Panc1 (cell line): ENCODE measurements around the gene SLC45A1.

Experiments
- CTCF ChIP-seq: fragments of 450-650 bp; IDR thresholded peaks from 2 replicates; pipeline ENCODE4 v1.5.1; 2017; ENCODE audit warnings: mild to moderate bottlenecking
- POLR2AphosphoS5 ChIP-seq: IDR thresholded peaks from 2 replicates; pipeline ENCODE4 v1.6.1; 2012; ENCODE audit warnings: mild to moderate bottlenecking, low read depth, low read length, moderate library complexity
- SIN3A ChIP-seq: IDR thresholded peaks from 2 replicates; pipeline ENCODE4 v1.6.1; 2012; ENCODE audit warnings: low read depth, mild to moderate bottlenecking, low read length, moderate library complexity, borderline replicate concordance; ENCODE audit not compliant: insufficient read depth
- TCF7L2 ChIP-seq: IDR thresholded peaks from 2 replicates; pipeline ENCODE4 v1.6.1; 2011; ENCODE audit warnings: mild to moderate bottlenecking, low read depth, low read length, inconsistent platforms
- TF ChIP-seq, protein P1 (sequence below), 2 experiments: IDR thresholded peaks; 2 replicates each; pipeline ENCODE4 v1.6.1; 2011 to 2012; ENCODE audit warnings: low read depth in 2 of 2, control low read depth in 1 of 2, low read length in 1 of 2, mild to moderate bottlenecking in 1 of 2, moderate library complexity in 1 of 2; ENCODE audit not compliant: insufficient read depth in 1 of 2

GRCh38 chr1:8352886-8353785, 35.2 kb downstream of the SLC45A1 start:
- no peak for TF ChIP-seq CTCF
- no peak for TF ChIP-seq POLR2AphosphoS5
- TF ChIP-seq, protein P1, sequence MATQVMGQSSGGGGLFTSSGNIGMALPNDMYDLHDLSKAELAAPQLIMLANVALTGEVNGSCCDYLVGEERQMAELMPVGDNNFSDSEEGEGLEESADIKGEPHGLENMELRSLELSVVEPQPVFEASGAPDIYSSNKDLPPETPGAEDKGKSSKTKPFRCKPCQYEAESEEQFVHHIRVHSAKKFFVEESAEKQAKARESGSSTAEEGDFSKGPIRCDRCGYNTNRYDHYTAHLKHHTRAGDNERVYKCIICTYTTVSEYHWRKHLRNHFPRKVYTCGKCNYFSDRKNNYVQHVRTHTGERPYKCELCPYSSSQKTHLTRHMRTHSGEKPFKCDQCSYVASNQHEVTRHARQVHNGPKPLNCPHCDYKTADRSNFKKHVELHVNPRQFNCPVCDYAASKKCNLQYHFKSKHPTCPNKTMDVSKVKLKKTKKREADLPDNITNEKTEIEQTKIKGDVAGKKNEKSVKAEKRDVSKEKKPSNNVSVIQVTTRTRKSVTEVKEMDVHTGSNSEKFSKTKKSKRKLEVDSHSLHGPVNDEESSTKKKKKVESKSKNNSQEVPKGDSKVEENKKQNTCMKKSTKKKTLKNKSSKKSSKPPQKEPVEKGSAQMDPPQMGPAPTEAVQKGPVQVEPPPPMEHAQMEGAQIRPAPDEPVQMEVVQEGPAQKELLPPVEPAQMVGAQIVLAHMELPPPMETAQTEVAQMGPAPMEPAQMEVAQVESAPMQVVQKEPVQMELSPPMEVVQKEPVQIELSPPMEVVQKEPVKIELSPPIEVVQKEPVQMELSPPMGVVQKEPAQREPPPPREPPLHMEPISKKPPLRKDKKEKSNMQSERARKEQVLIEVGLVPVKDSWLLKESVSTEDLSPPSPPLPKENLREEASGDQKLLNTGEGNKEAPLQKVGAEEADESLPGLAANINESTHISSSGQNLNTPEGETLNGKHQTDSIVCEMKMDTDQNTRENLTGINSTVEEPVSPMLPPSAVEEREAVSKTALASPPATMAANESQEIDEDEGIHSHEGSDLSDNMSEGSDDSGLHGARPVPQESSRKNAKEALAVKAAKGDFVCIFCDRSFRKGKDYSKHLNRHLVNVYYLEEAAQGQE (IDR thresholded peaks at IDR 0.05; ENCODE audit: insufficient read depth in 1 of 2, low read depth in 2 of 2, low read length in 1 of 2): no peak
- TF ChIP-seq SIN3A: no peak
- TF ChIP-seq TCF7L2: no peak
